GM12801 (cell line): ENCODE results near the gene SLC19A2.

Experiments used
- TF ChIP-seq, protein P1 (sequence below): IDR thresholded peaks from one replicate; pipeline ENCODE4 v1.5.1; 2011; ENCODE audit warnings: control low read depth; ENCODE audit not compliant: insufficient read length; ENCODE audit errors: extremely low read depth

SLC19A2 gene

DNA sequence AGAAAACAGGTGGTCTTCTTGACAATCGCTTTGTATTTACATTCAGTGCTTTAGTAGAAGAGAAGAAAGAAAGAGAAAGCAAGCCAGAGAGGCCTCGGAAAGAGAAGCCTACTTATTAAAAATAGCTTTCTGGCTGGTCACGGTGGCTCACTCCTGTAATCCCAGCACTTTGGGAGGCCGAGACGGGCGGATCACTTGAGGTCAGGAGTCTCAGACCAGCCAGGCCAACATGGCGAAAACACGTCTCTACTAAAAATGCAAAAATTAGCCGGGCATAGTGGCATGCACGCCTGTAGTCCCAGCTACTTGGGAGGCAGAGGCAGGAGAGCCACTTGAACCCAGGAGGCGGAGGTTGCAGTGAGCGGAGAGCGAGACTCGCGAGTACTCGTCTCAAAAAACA, 1.8 kb upstream of the SLC19A2 start:
- TF ChIP-seq, protein P1, sequence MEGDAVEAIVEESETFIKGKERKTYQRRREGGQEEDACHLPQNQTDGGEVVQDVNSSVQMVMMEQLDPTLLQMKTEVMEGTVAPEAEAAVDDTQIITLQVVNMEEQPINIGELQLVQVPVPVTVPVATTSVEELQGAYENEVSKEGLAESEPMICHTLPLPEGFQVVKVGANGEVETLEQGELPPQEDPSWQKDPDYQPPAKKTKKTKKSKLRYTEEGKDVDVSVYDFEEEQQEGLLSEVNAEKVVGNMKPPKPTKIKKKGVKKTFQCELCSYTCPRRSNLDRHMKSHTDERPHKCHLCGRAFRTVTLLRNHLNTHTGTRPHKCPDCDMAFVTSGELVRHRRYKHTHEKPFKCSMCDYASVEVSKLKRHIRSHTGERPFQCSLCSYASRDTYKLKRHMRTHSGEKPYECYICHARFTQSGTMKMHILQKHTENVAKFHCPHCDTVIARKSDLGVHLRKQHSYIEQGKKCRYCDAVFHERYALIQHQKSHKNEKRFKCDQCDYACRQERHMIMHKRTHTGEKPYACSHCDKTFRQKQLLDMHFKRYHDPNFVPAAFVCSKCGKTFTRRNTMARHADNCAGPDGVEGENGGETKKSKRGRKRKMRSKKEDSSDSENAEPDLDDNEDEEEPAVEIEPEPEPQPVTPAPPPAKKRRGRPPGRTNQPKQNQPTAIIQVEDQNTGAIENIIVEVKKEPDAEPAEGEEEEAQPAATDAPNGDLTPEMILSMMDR = no peak

GRCh38 chr1:169487133-169487532, 1.4 kb upstream of the SLC19A2 start:
- TF ChIP-seq, protein P1 = no peak

- TF ChIP-seq, protein P1 = no peak
Measured at GRCh38 chr1:169486281-169487051, 722 bp upstream of the SLC19A2 start.

DNA sequence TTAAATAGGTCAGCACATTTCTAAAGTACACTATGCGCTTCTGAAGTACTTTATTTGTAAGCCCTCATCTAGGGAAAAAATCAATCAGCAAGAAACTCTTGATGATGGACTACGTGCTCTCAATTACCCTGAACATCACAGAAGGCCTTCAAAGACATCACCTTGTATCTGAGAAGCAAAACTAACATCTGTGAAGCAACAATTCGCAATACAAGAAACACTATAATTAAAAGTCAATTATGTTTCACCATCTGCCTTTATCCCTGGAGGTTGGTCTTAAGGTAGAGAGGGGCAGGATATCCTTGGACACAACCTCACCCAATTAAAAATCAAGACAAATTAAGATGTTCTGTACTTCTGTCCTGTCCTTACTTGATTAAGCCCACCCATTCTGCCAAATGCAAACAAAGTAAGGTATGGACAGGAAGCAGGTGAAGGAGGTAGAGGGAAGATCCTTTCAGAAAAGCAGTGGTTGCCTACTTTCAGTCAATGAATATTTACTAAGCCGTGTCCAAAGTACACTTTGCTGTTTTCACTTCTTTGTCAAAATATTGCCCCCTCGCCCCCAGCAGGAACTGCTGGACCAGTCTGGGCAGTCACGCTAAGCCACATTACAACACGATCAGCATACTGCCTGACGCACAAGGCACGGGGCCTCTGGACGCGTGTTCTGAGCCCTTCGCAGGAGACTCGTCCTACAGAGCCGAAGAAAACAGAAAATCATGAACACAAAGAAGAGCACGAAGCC, 887 bp downstream of the SLC19A2 start:
- TF ChIP-seq, protein P1 = no peak

- TF ChIP-seq, protein P1 = no peak
Measured at GRCh38 chr1:169484101-169484500, 1.6 kb downstream of the SLC19A2 start.

DNA sequence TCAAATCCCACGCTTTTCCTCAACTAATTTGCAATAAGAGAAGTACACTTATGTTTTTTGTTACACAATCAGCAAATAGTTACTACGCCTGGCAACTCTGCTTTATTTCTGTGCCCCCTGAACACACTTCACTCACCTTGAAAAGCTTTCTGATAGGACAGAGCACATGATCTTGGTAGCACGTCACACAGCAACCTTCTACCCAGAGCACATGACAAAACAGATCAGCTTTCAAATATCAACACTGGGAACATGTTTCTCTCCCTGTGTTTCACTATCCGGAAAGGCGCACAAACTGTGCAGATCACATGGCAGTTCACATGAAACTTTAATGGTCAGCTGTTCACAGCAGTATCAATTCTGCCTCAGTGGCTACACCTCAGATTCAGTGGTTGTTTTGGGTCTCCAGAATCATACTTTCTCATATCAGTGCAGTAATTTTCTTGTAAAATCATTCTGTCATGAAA, 2.2 kb downstream of the SLC19A2 start:
- TF ChIP-seq, protein P1 = no peak

DNA sequence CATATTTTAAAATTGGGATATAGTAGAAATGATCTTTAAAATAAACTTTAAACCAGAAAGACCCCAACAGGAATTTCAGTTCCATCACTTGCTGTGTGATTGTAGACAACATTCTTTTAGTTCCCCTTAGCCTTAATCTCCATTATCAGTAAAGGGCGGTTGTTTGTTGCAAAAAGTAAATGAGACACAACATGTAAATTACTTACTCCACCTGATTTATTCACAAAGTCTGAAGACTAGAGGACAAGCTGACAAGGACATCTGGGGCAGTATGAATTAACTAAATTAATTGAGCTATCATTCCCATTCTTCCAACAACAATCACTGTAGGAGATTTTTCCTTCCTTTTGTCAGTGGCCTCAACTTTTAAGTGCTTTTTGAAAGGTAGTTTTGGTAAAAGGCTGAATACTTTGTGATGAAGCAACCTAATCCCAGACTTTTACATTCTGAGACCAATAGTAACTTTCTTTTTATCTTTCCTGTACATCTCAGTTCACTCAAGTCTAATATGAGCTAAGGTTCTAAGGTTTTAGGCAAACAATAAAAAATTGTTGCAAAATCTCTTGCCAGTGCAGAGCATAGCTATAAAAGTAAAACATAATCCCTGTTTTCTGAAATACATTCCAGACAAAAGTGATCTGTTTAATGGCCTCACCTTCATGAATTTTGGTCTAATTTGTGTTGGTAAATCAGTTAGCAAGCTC, 6.2 kb downstream of the SLC19A2 start:
- TF ChIP-seq, protein P1 = no peak
